Thyroid gland (tissue), 4 donors: ENCODE measurements around the gene CPD. TPM values are rescaled to one million over a fixed set of nuclear protein-coding genes. Genes with fewer than 3 reads are reported as not detected.

Experiments used
- DNase-seq, 2 donors: peaks; one replicate each; pipeline ENCODE4 v3.0.0-alpha.2; 2019
- H3K27ac ChIP-seq, 3 donors: fragments of 200-600 bp; sonication (generic); 1 replicate in 2 of 3; 2 replicates in 1 of 3; pipeline ENCODE4 v1.5.1; 2016 to 2019; ENCODE audit warnings: mild to moderate bottlenecking in 1 of 3, moderate library complexity in 1 of 3
- H3K27me3 ChIP-seq: fragments of 200-600 bp; sonication (generic); one replicate; pipeline ENCODE4 v1.5.1; 2019
- H3K36me3 ChIP-seq, 2 donors: fragments of 200-600 bp; sonication (generic); one replicate each; pipeline ENCODE4 v1.5.1; 2016 to 2019
- H3K4me1 ChIP-seq, 2 donors: fragments of 200-600 bp; sonication (generic); one replicate each; pipeline ENCODE4 v1.5.1; 2017 to 2019
- H3K4me3 ChIP-seq, 3 donors: fragments of 200-600 bp; sonication (generic); replicated peaks in 1 of 3; 1 replicate in 2 of 3; 2 replicates in 1 of 3; pipeline ENCODE4 v1.5.1; 2016; ENCODE audit warnings: mild to moderate bottlenecking in 1 of 3
- H3K9me3 ChIP-seq: fragments of 200-600 bp; sonication (generic); one replicate; pipeline ENCODE4 v1.5.1; 2017
- CTCF ChIP-seq, 6 experiments: fragments of 200-600 bp in 3 of 6; fragments of 450-650 bp in 3 of 6; sonication (generic) in 3 of 6; IDR thresholded peaks; one replicate each; pipeline ENCODE4 v1.5.1; 2016 to 2019; ENCODE audit warnings: antibody characterized with exemption in 6 of 6, mild to moderate bottlenecking in 2 of 6, inconsistent platforms in 1 of 6, moderate library complexity in 1 of 6
- POLR2A ChIP-seq, 2 donors: fragments of 450-650 bp; IDR thresholded peaks; one replicate each; pipeline ENCODE4 v1.6.1; 2017; ENCODE audit warnings: antibody characterized with exemption in 2 of 2, mild to moderate bottlenecking in 2 of 2, moderate library complexity in 1 of 2
- WGBS, 2 donors: methylation state at CpG; one replicate each; pipeline ENCODE4 v1.1.5; 2017; 5-methylcytosine and 5-hydroxymethylcytosine counted together
- intact Hi-C: fragments of 100-400 bp; cut with DNase I; formaldehyde crosslinking; loops from one replicate; pipeline ENCODE4 v1.15.1; 2023
- total RNA-seq, 4 donors: library from RNA; depleted of rRNA; stranded (reverse); fragments of >200 nt; gene quantifications; one replicate each; pipeline ENCODE4 v1.2.3, GENCODE V29; 2016

CPD gene
- total RNA-seq, 4 donors from 2014 or later, result 58.2 to 102 (median 79.9) TPM

- peaks cover 0 to 10% of the 10 kb centered on the region in 2 donors for H3K36me3 ChIP-seq
- TF ChIP-seq CTCF (IDR thresholded peaks at IDR 0.05), result no peak
- TF ChIP-seq POLR2A (IDR thresholded peaks at IDR 0.05), result no peak
- H3K27ac ChIP-seq, result peak overlapping the region in 2 of 3 donors; percentile 94 to 95
- H3K4me1 ChIP-seq, result peaks cover 5 to 19% of the 10 kb centered on the region in 2 donors
- no peak for DNase-seq
- no peaks in the 10 kb centered on the region for H3K9me3 ChIP-seq
- no peaks in the 10 kb centered on the region for H3K27me3 ChIP-seq
- peak overlapping the region in 1 of 3 donors; percentile 95 for H3K4me3 ChIP-seq
- WGBS, 2 donors, result 28 to 29% methylated on average over 7 of the region's 7 CpGs
- intact Hi-C loops, result no loop called here
These were observed 98.0 kb downstream of the CPD start for GRCh38 chr17:30476726-30477082.

- H3K4me1 ChIP-seq, result peaks cover 5 to 19% of the 10 kb centered on the region in 2 donors
- intact Hi-C loops, result no loop called here
- peaks cover 0 to 13% of the 10 kb centered on the region in 2 donors for H3K36me3 ChIP-seq
- no peaks in the 10 kb centered on the region for H3K9me3 ChIP-seq
- TF ChIP-seq POLR2A (IDR thresholded peaks at IDR 0.05) (peak in 1 of 2 donors; percentile 69), CTCF (IDR thresholded peaks at IDR 0.05) (peak; percentile 54 to 94 (median 72))
- 1% methylated on average over 36 to 37 of the region's 37 CpGs for WGBS, 2 donors
- H3K4me3 ChIP-seq, result peak within 1 kb of the TSS; percentile 70 to 95 (median 95)
- no peaks in the 10 kb centered on the region for H3K27me3 ChIP-seq
- H3K27ac ChIP-seq, result peak within 1 kb of the TSS; percentile 67 to 95 (median 94)
- DNase-seq, result peak; percentile 93 to 95
These were observed 98.5 kb downstream of the CPD start, which contains the start of gene GOSR1 for GRCh38 chr17:30477083-30477773. Gene GOSR1 (plus strand): TSS chr17:30477408. CDS start chr17:30477434, 26 bp downstream.

GRCh38 chr17:30477774-30478115 lies 99.0 kb downstream of the CPD start:
- WGBS, 2 donors, result 1% methylated on average over 9 of the region's 9 CpGs
- H3K27ac ChIP-seq, result peak overlapping the region; percentile 67 to 95 (median 94)
- H3K27me3 ChIP-seq, result no peaks in the 10 kb centered on the region
- H3K4me1 ChIP-seq, result peaks cover 5 to 19% of the 10 kb centered on the region in 2 donors
- TF ChIP-seq POLR2A (IDR thresholded peaks at IDR 0.05) (no peak), CTCF (IDR thresholded peaks at IDR 0.05) (no peak)
- no peak for DNase-seq
- peaks cover 0 to 17% of the 10 kb centered on the region in 2 donors for H3K36me3 ChIP-seq
- intact Hi-C loops, result no loop called here
- no peaks in the 10 kb centered on the region for H3K9me3 ChIP-seq
- peak overlapping the region; percentile 70 to 95 (median 95) for H3K4me3 ChIP-seq

GRCh38 chr17:30482555-30482954 lies 103.8 kb downstream of the CPD start:
- intact Hi-C loops, result no loop called here
- no peak for DNase-seq
- H3K9me3 ChIP-seq, result no peaks in the 10 kb centered on the region
- H3K36me3 ChIP-seq, result peaks cover 28 to 46% of the 10 kb centered on the region in 2 donors
- TF ChIP-seq POLR2A (IDR thresholded peaks at IDR 0.05), result no peak
- no peak for TF ChIP-seq CTCF (IDR thresholded peaks at IDR 0.05)
- no peaks in the 10 kb centered on the region for H3K27me3 ChIP-seq
- no peak overlapping the region for H3K4me3 ChIP-seq
- H3K27ac ChIP-seq, result no peak overlapping the region
- peaks cover 5 to 13% of the 10 kb centered on the region in 2 donors for H3K4me1 ChIP-seq

GRCh38 chr17:30483159-30483558 lies 104.4 kb downstream of the CPD start:
- Histone ChIP-seq H3K36me3 (peaks cover 34 to 50% of the 10 kb centered on the region in 2 donors), H3K4me1 (peaks cover 2 to 11% of the 10 kb centered on the region in 2 donors), H3K4me3 (no peak overlapping the region), H3K9me3 (no peaks in the 10 kb centered on the region), H3K27ac (no peak overlapping the region), H3K27me3 (no peaks in the 10 kb centered on the region)
- no peak for DNase-seq
- TF ChIP-seq POLR2A (IDR thresholded peaks at IDR 0.05) (no peak), CTCF (IDR thresholded peaks at IDR 0.05) (no peak)
- intact Hi-C loops, result no loop called here
- WGBS, 2 donors, result 94 to 96% methylated on average over 1 of the region's 1 CpG
